Activated gamma-delta T cell (primary cell): ENCODE results near the gene ELOF1.
A peak's percentile ranks its signal among the peaks of the same experiment; 100 is the strongest.
"Not testable (repeated sequence)": the region's sequence is repeated elsewhere in the genome, so short reads cannot be mapped to it uniquely, and the experiment has no call there.

ENCODE experiments used
- DNase-seq: peaks from one replicate; lab custom pipeline; 2025; lab: John Stamatoyannopoulos, UW
- total RNA-seq, 2 donors: gene quantifications; one replicate each; lab custom pipeline; 2026; lab: John Stamatoyannopoulos, UW

Gene ELOF1
- 29.5 to 30.3 reads per million in 2 donors for total RNA-seq

DNA sequence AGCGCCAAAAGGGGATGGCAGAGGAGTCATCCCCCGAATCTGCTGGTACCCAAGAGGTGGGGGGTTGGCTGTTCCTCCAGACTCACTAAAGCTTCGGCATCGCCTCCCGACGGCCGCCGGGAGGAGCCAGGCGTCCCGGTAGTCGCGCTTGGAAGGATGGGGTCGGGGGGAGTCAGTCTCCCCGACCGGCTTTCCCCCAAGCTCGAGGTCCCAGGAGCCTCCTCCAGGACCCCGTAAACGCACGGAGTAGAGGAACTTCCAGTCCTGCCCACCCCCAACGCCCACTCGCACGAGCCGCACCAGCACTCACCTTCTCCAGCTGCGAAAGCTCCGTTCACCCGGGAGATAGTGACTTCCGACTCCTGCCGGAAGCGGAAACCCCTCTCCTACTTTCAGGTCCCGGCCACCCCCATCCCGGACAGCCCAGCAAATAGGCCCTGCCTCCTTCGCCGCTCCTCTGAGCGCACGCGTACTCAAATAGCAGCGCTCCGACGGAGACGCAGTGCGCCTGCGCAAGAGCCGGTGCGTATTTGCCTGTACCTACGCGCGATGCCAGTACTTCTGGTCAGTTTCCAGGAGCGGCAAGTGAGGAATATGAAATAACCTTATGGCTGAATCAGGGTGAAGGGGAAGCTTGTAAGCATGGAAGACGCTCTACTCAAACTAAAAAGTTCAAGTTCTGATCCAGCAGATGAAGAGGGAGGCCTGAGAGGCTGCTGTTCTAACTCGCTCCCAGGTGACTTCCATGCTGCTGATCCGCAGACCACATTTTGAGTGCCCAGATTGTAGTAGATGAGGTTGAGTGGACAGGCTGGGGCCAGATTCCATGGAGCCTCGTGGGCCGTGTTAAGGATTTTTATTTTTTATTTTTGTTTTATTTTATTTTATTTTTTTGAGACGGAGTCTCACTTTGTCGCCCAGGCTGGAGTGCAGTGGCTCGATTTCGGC, at the start of gene ELOF1:
Gene ELOF1, minus strand, starts transcription at position 350 of the 948 bp plus-strand sequence. CDS start 4,883 bp downstream, outside the sequence.
- DNase-seq, result peak; percentile 88

DNA sequence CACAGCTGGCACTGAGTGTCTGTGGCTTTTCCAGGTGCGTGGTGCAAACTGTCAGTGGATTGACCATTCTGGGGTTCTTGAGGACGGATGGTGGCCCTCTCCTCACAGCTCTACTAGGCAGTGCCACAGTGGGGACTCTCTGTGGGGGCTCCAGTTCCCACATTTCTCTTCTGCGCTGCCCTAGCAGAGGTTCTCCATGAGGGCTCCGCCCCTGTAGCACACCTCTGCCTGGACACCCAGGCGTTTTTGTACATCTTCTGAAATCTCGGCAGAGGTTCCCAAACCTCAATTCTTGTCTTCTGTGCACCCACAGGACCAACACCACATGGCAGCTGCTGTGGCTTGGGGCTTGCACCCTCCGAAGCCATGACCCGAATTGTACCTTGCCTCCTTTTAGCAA, 47.5 kb upstream of the ELOF1 start:
- no peak for DNase-seq

DNA sequence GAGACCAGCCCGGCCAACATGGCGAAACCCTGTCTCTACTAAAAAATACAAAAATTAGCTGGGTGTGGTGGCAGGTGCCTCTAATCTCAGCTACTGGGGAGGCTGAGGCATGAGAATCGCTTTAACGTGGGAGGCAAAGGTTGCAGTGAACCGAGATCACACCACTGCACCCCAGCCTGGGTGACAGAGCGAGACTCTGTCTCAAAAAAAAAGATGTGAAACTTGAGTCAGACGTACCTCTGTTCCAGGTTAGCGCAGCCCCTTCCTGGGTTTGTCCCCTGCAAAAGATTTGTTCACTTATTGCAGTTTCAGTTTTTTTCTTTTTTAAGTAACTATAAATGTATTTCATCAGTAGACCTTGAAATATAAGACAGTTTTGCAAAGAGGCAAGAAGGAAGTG, 40.7 kb upstream of the ELOF1 start:
- DNase-seq, result not testable (repeated sequence)

DNA sequence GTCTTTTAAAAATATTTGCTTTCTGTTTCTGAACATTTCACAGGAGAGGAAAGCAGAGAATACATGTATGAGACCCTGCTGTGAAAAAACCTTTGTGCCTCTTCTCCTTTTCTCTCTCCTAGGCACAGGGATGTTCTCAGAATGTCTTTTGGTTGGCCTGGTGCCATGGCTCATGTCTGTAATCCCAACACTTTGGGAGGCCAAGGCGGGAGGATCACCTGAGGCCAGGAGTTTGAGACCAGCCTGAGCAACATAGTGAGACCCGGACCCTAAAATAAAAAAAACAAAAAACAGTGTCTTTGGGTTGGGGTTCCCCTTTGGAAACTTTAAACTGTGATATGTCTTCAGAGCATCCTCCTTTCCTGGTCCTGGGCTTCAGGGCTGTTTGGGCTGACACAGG, 39.7 kb upstream of the ELOF1 start:
- no peak for DNase-seq

DNA sequence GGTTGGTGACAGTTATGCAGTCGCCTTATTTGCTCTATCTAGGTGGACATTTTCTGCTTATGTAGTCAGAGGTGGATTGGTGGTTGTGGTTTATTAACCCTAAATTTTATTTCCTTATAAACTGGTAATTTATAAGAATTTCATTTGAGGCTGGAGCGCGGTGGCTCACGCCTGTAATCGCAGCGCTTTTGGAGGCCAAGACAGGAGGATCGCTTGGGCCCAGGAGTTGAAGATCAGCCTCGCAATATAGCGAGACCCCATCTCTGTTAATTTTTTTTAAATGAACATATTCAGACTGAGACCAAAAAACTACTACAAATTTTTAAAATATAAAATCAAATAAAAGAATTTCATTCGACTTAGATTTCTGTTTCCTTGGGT, 39.1 kb upstream of the ELOF1 start:
- DNase-seq, result no peak

DNA sequence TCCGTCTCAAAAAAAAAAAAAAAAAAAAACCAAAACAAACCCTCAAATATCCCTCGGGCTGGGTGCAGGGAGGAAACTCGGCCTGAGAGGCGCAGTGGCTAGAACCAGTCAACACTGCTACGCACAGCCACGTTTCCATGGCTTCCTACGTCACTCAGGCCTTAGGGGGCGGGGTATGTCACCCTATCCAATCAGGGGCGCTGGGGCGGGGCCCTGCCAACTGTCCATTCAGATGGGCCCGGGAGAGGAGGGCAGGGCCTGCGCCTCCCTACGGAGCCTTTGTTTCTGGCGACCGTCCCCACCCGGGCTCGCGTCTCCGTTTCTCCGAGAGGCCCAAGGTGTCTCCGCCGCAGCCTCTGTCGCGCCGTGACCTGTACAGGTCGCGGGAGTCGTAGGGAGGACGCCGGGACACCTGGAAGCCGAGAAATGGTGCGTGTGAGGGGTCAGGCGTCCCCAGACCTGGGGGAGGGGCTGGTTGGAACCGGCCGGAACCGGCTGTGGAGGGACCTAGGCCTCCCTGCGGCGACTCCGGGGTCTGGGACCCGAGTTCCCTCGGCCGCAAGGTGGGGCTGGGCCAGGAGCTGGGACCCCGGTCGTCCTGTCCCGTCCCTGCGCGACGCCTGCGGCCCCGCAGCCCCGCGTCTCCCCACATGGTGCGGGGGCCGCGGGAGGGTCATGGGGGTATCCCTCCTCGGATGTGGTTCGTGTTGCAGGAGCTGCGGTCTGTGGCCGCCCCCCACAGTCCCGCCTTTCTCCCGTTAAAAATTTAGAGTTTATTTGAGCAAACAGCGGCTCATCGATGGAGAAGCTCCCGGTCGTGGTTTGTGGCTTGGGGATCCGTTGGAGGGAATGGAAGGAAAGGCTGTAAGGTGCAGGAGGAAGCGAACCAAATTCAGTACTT, 38.4 kb upstream of the ELOF1 start, which contains the start of gene ZNF627:
Gene ZNF627, plus strand, starts transcription at position 282 of the 901 bp plus-strand sequence. Its CDS starts 145 bp downstream, at position 427.
- peak; percentile 80 for DNase-seq

DNA sequence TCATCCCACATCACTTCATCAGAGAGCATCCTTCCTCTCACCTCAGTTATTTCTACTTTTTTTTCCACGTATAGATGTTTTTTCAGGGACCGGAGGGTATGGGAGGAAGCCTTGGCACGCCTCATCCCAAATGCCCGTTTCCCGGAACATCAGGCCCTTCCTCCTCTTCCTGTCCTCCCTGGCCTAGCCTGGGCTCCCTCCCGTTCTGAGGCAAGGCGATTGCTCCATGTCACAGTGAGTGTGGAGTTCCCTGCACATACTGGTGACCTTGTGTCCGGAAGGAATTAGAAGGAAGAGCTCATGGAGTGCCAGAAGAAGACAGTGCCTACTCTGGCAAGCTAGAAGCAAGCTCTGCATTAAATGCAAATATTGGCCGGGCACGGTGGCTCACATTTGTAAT, 37.1 kb upstream of the ELOF1 start:
- DNase-seq, result no peak

DNA sequence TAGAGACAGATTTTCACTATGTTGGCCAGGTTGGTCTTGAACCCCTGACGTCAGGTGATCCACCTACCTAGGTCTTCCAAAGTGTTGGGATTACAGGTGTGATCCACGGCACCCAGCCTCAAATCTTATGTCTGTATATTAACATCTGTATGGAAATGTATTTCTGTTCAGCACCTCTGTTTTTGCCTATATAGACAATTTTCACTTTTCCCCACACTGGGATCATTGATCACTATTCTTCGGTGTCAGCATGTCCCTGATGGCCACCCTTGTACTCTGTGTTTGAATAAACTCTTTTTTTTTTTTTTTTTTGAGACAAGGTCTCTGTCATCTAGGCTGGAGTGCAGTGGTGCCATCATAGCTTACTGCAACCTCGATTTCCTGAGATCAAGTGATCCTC, 35.1 kb upstream of the ELOF1 start:
- no peak for DNase-seq

DNA sequence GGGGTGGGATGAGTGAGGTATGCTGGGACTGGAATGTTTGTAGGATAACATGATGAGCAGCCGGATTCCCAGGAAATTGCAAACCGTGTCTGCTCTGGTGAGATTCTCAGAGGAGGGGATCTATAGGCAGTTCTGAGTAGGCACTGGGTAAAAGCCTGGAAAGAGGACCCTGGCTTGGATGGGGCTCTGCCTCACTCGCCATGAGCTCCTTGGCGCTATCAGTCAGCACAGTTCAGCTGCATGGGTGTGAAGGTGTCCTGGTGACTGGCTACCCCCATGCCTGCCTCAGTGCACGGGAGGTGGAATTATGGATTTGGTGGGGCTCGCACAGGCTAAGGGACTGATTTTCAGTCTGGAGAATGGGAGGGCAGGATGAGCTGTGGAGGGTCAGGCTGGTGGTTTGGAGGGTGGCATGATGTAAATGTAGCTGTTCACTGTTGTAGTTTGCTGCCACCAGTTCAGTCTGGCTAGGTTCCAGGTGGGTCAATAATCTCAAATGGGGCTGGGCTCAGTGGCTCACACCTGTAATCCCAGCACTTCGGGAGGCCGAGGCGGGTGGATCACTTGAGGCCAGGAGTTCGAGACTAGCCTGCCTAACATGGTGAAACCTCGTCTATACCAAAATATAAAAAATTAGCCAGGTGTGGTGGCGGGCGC, 29.1 kb upstream of the ELOF1 start:
- no peak for DNase-seq

DNA sequence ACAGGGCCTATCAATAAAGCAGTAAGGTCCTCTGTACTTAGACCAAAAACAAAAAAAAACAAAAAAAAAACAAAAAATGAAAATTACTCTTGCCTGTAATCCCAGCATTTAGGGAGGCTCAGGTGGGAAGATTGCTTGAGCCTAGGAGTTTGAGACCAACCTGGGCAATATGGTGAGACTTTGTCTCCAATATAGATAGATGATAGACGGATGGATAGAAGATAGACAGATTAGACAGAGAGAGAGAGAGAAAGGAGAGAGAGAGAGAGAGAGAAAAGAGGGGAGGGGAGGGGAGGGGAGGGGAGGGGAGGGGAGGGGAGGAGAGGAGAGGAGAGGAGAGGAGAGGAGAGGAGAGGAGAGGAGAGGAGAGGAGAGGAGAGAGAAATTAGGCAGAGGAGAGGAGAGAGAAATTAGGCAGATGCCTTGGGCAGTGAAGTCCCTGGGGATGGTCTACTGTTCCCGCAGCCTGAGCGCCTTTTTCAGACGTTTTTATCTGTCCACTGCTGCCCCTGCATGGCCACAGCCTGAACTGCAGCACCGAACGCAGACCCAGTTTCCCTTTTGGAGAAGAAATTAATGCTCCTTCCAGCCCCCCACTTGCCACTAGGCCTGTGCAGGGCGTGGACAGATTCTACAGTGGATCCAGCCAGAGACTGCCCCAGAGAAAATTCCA, 28.4 kb upstream of the ELOF1 start:
- DNase-seq, result no peak

DNA sequence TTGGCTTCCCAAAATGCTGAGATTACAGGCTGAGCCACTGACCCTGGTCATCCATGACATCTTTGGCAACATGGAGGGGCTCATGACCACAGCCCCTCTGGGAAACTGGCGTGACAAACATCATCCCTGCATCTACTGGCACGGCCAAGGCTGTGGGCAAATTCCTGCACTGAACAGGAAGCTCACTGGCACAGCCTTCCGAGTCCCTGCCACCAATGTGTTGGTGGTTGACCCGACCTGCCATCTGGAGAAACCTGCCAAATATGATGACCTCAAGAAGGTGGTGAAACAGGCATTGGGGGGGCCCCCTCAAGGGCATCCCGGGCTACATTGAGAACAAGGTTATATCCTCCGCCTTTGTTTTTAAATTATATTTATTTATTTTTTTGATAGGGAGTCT, 27.3 kb upstream of the ELOF1 start:
- no peak for DNase-seq

DNA sequence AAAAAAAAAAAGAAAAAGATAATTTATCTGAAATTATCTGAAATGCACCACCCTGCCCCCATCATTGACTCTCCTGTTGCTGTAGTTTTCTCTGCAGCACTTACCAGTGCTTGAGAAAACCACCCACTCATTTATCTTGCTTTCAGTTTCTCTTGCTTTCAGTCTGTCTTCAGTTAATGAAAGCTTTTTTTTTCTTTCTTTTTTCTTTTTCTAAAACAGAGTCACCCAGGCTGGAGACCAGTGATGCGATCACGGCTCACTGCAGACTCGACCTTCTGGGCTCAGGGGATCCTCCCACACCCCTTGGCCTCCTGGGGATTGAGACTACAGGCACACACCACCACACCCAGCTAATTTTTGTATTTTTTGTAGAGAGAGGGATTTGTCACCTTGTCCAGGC, 22.7 kb upstream of the ELOF1 start:
- no peak for DNase-seq

DNA sequence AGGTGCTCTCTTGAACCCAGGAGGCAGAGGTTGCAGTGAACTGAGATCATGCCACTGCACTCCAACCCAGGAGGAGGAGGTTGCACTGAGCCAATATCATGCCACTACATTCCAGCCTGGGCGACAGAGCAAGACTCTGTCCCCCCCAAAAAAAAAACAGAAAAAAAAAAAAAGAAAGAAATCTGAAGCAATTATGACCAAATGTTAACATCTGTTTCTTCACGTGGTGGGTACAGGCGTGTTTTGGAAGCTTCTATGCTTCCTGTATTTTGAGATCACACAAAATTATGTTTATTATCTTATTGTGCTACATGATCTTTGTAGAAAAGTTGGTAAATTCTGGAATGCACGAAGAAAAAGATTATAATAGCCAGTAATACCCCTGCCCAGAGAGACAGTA, 21.1 kb upstream of the ELOF1 start:
- DNase-seq, result no peak

DNA sequence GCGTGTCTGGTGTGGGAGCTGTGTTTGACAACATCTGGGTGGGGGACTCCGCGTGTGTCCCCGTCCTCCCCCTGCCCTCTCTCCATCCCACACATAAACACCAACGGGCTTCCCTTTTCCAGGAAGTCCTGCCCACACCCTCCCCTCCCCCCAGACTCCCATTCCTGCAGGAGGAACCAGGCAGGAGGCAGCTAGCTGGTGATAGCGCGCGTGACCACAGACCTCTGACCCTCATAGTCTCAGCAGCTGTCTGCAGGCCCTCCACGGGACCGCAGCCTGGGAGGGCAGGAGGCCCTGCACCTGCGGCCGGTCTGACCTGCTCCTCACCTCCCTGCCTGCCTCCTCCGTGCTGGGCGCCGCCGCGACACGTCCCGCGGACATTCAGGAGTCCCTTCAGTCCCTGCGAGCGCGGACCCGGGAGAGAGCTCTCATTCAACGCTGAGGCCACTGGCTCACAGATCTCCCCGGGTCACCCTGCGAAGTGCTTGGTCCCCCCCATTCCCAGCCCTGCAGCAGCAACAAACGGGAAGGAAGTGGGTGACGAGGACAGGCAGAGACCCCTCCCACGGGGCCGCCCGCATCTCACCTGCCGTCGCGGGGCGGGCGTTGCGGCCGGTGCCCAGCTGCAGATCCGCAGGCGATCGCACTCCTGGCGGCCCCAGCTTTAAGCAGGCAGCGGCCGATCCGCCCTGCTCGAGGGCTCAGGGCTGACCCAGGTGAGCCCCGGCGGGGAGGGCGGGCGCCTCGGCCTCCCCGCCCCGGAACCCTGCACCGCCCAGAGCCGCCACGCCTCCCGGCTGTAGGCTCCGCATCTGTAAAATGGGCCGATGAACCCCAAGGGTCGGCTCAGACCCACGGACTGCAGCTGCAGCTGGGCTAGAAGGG, 19.5 kb upstream of the ELOF1 start:
- no peak for DNase-seq

DNA sequence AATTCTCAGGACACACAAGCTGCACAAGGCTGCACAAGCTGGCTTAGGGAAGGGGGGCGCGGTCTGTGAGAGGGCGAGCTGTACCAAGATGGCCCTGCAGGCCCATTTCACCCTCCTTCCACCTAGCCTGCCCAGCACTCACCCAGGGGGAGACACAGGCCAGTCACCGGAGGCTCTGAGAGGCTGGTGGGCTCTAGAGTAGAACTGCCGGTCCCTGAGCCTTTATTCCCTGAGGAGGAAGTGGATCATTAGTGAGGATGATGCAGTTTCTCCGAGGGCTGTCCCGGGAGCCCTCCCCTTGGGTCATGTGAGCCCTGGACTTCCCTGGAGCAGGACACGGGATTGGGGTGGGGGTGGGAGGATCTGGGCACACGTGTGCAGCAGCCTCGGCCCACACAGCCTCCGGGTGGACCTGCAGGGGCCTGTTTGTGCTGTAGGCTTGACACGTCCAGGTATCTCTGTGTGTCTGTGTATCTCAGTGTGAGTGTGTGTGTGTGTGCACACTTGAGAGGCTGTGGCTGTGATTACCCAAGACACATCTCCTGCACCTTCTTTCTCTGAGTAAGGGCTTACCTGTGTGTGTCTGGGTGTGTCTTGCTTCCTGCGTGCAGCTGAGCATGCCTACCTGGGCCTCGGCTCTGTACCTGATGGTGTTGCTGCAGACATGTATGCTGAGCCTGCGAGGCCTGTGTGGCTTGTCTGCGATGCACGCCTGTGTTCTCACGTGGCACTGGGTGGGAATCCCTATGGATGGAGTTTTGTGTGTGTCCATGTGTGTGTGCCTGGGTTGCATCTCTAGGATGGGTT, 18.6 kb upstream of the ELOF1 start, which contains the start of gene ACP5:
Gene ACP5, minus strand, starts transcription at position 195 of the 807 bp plus-strand sequence. CDS start 328 bp downstream, outside the sequence.
- DNase-seq, result no peak

DNA sequence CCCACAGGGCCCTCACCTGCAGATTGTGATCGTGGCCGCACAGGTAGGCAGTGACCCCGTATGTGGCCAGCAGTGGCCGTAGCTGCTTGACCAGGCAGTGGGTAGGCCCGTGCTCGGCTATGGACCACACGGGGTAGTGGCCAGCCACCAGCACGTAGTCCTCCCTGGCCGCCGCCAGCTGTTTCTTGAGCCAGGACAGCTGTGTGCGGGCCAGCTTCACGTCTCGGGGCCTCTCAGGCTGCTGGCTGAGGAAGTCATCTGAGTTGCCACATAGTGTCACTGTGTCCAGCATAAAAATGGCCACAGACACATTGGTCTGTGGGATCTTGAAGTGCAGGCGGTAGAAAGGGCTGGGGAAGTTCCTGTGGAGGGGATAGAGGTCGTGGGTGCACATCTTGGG, 17.2 kb upstream of the ELOF1 start:
- no peak for DNase-seq

DNA sequence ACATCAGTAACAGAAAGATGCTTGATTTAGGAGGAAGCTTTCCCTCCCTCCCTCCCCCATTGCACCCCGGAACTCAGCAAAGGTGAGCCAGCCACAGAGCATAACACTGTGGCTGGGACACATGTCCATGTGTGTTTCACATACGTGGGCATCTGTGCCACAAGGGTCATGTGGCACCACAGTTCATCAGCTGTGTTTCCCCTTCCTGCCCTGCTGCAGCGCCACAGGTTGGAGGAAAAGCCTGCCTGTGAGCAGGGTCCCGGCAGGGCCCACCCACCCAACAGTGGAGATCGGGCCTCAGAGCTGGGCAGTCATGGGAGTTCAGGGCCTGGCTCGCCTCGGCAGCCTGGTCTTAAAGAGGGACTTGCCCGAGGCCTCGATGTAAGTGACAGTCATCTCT, 15.7 kb upstream of the ELOF1 start:
- DNase-seq, result no peak

DNA sequence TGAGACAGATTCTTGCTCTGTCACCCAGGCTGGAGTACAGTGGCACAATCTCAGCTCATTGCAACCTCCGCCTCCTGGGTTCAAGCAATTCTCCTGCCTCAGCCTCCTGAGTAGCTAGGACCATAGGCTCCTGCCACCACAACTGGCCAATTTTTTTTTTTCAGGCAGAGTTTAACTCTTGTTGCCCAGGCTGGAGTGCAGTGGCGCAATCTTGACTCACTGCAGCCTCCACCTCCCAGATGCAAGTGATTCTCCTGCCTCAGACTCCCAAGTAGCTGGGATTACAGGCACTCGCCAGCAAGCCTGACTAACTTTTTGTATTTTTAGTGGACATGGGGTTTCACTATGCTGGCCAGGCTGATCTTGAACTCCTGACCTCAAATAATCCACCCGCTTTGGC, 14.7 kb upstream of the ELOF1 start:
- not testable (repeated sequence) for DNase-seq

DNA sequence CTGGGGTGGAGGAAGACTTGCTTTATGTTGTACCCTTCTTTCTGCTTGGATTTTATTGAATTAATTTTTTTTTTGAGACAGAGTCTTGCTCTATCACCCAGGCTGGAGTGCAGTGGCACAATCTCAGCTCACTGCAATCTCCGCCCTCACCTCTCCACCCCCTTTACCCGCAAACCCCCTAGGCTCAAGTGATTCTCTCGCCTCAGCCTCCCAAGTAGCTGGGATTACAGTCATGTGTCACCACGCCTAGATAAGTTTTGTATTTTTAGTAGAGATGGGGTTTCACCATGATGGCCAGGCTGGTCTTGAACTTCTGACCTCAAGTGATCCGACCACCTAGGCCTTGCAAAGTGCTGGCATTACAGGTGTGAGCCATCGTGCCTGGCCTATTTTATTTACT, 14.3 kb upstream of the ELOF1 start:
- not testable (repeated sequence) for DNase-seq
